Loucy (cell line): ENCODE measurements around the gene GLUD1.

Source experiments
- EZH2phosphoT487 ChIP-seq: fragments of 200-600 bp; IDR thresholded peaks from 2 replicates; pipeline ENCODE4 v1.6.1; 2018; ENCODE audit warnings: antibody characterized with exemption, mild to moderate bottlenecking, moderate library complexity, borderline replicate concordance
- TF ChIP-seq, protein P1 (sequence below): fragments of 200-600 bp; sonication (generic); conservative IDR thresholded peaks from 2 replicates; pipeline ENCODE4 v1.5.1; 2014; ENCODE audit warnings: mild to moderate bottlenecking, antibody characterized with exemption, low read length

- TF ChIP-seq, protein P1, sequence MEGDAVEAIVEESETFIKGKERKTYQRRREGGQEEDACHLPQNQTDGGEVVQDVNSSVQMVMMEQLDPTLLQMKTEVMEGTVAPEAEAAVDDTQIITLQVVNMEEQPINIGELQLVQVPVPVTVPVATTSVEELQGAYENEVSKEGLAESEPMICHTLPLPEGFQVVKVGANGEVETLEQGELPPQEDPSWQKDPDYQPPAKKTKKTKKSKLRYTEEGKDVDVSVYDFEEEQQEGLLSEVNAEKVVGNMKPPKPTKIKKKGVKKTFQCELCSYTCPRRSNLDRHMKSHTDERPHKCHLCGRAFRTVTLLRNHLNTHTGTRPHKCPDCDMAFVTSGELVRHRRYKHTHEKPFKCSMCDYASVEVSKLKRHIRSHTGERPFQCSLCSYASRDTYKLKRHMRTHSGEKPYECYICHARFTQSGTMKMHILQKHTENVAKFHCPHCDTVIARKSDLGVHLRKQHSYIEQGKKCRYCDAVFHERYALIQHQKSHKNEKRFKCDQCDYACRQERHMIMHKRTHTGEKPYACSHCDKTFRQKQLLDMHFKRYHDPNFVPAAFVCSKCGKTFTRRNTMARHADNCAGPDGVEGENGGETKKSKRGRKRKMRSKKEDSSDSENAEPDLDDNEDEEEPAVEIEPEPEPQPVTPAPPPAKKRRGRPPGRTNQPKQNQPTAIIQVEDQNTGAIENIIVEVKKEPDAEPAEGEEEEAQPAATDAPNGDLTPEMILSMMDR, result no peak
- TF ChIP-seq EZH2phosphoT487, result no peak
Observed at GRCh38 chr10:87058171-87058570, 36.5 kb downstream of the GLUD1 start.
